Measurements from ENCODE around the gene SOCS1.
A peak's percentile ranks its signal among the peaks of the same experiment; 100 is the strongest.

Gene SOCS1

DNA sequence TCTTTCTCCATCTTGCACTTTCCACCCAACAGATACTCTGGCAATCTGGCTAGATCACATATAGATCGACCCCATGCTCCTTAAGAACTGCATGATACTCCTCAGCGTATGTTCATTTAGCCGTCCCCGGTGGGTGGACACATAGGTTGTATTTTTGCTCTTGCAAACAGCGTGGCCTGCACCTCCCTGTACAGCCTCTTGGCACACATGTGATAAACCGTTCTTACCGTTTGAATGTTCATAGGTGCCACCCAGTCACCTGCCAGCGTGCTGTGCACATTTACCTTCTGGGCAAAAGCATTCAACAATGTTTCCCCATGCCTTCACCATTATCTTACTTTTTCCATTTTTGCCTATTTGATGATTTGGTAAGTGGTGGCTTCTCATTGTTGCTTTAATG is 6.9 kb upstream of the SOCS1 start:
- DNase-seq (ENCODE audit: low read depth in 2 of 3, low spot score in 2 of 3): no peak

DNA sequence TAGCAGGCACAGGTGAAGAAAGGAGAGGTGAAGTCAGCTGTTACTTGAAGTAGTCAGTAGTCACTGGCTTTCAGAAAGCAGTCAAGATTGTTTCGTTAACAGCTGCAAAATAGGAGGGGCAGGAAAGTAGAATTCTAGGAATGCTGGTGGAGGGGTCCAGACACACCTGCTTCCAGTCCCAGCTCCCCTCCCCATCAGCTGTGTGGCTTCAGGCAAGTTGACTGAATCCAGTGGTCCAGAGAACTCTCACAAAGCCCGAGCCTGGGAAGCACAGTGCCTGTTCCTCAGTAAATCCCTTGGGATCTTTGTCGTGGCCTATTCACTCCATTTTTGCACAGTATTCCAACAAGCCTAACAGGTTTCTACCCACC is 4.6 kb upstream of the SOCS1 start:
- DNase-seq (ENCODE audit: low read depth in 2 of 3, low spot score in 2 of 3): no peak

DNA sequence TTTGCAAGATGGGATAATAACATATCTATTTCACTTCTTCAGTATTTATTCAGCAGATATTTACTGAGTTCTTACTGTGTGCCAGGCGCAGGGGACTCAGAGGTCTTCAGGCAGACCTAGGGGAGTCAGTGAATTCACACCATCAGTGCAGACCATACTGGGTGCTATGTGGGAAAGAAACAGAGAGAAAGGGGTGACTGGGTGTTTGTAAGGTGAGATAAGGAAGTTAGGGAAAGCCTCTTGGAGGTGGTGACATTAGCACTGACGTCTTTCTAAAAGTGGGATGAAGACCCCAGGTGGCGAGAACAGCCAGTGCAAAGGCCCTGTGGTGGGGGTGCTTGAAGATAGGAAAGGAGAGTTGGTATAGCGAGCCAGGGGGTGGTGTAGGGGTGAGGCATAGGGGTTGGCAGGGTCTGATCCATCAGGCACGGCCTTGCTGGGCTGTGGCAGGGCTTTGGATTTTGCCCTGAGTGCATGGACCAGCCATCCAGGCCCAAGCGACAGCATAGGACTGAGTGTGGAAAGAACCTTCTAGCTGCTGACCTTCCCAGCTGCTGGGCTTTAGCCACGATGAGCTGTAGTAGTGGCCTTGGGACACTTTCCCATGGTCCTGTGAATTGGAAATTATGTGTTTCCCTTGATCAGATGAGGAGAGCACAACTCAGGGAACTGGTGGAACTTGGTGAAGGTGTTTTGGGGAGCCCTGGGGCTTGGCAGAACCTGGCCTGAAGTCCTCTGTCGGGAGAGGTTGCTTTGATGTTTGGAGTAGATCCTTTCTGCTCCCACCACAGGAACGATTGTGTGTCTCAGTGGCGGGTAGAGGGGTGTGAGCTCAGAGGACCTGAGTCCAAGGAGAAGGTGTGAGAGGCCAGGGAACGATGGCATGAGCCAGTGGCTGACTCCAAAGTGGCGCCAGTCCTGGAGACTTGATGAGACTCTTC is 3.9 kb upstream of the SOCS1 start:
- no peak for DNase-seq (ENCODE audit: low read depth in 2 of 3, low spot score in 2 of 3)

DNA sequence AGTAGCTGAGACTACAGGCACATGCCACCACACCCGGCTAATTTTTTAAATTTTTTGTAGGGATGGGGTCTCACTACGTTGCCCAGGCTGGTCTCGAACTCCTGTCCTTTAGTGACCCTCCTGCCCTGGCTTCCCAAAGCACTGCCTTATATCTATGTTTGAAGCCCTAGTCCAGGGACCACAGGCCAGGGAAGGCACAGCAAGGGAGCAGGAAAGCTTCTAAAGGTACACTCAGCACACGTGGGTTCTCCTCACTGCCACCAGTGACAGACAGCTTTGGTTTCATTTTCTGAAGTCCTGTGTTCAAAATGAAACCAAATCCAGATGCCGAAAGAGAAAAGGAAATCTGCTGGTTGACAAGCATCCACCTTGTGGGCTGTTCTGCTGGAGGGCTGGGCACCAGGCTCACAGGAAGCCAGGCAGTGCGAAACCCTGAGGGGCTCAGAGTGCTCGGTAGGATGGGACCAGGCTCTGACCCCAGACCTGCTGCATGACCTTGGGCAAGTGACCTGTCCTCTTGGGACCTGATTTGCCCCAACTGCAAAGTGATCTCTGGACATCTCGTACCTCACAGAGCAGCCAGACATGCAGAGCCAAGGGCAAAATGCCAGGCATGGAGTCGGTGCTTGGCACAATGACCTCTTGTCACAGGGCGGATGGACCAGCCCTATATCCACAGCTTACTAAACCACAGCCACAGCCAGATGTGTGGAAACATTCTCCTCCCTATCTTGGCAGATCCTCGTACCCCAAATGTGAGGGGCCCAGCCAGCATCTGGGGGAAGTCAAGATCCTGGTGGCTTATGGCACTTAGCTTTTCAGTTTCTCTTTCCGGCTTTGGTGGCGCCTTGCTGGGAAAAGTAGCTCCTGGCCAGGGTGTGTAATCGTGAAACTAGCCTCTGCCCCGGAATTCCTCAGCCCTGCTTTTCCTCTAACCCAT is 2.8 kb upstream of the SOCS1 start:
- no peak for DNase-seq (ENCODE audit: low read depth in 2 of 3, low spot score in 2 of 3)

DNA sequence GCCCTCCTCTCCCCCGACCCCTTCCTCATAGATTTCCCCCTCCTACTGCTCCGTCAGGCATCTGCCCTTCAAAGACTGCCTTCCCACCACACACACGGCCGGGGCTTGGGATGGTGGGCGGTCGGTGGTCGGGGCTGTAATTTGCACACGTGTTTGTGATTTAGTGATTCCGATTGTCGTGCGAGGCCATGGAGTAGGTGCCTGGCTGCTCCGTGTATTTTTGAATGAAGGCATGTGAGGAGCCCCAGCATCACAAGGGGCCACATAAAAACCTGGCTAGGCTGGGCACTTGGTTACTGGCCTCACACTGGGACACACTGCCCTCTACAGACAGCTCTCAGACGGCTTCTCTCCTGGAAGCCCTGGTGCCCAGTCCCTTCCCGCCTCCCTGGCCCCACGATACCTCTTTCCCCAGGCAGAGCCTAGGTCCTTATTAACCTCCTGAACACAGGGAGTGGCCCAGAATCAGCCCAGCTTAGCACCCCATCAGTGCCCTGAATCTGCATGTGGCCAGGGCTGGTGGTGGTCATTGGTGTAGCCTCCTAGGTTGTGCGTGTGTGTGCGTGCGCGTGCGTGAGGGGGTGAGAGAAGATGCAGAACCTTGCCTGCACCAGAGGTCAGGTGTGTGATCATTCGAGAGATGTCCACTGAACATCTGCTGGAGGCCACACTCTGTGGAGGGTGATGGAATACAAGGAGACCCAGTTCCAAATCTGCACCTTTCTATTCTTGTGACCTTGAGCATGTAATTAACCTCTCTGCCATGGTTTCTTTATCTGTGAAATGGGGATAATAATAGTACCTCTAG is 1.3 kb upstream of the SOCS1 start:
- peak in 1 of 3 experiments; percentile 34 for DNase-seq (ENCODE audit: low read depth in 2 of 3, low spot score in 2 of 3)

DNA sequence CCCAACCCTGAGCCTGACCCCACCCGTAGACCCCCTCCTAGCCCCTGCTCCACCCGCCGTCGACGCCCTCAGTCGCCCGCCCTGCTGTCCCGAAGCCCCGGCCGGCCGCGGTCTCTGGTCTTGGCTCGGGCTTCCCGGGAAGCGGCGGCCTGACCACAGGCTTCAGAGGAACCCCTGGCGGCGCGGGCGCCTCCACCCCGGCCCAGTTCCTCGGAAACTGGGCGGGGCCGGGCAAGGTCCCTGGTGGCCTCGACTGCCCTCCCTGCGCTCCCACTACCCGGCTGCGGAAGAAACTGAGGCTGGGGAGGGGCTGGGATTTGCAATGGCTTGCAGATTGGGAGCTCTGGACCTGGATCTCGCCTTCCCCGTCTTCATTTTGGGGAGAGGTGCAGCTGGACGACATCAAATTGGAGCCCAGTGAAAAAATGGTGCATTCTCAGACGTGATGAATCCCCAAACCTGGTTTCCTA is 692 bp upstream of the SOCS1 start:
- no peak for DNase-seq (ENCODE audit: low read depth in 2 of 3, low spot score in 2 of 3)

DNA sequence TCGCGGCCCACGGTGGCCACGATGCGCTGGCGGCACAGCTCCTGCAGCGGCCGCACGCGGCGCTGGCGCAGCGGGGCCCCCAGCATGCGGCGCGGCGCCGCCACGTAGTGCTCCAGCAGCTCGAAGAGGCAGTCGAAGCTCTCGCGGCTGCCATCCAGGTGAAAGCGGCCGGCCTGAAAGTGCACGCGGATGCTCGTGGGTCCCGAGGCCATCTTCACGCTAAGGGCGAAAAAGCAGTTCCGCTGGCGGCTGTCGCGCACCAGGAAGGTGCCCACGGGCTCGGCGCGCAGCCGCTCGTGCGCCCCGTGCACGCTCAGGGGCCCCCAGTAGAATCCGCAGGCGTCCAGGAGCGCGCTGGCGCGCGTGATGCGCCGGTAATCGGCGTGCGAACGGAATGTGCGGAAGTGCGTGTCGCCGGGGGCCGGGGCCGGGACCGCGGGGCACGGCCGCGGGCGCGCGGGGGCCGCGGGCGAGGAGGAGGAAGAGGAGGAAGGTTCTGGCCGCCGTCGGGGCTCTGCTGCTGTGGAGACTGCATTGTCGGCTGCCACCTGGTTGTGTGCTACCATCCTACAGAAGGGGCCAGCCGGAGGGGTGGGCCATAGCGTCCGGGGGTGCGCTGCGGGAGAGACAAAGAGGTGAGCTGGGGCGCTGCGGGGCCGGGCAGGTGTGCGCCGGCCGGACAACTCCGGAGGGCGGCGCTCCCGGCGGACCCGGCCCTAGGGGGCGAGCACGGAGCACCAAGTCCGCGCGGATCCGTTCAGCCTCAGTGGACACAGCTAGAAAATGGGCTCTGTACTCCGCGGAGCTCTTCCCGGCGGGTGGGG is 879 bp downstream of the SOCS1 start:
- DNase-seq (ENCODE audit: low read depth in 2 of 3, low spot score in 2 of 3): peak in 2 of 3 experiments; percentile 38 to 42

DNA sequence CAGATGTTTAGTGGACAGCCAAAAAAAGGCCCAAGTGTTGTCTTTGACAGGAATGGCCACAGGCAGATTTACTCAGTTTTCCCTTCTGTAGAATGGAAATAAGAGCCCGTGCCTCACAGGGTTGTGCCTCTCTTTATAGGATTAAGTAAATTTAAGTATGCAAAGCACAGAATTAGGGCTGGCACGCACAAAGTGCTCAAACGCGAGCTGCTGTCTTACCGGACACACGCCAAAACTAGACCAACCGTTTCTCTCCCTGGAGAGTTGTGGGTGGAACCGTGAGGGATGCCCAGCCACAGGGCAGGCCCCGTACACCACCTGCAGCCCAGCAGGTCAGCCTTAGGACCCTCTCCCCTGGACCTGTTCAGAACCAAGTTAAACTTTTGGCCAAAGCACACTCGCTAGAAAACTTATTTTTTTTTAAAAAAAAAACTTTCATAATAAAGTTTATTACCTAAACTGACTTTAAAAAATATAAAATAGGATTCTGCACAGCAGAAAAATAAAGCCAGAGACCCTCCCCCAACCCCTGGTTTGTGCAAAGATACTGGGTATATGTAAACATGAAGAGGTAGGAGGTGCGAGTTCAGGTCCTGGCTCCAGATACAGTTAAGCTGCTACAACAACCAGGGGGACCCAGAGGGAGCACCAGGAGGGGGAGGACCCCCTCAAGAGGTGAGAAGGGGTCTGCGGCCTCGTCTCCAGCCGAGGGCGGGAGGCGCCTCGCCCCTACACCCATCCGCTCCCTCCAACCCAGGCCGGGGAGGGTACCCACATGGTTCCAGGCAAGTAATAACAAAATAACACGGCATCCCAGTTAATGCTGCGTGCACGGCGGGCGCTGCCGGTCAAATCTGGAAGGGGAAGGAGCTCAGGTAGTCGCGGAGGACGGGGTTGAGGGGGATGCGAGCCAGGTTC is 1.8 kb downstream of the SOCS1 start:
- no peak for DNase-seq (ENCODE audit: low read depth in 2 of 3, low spot score in 2 of 3)

DNA sequence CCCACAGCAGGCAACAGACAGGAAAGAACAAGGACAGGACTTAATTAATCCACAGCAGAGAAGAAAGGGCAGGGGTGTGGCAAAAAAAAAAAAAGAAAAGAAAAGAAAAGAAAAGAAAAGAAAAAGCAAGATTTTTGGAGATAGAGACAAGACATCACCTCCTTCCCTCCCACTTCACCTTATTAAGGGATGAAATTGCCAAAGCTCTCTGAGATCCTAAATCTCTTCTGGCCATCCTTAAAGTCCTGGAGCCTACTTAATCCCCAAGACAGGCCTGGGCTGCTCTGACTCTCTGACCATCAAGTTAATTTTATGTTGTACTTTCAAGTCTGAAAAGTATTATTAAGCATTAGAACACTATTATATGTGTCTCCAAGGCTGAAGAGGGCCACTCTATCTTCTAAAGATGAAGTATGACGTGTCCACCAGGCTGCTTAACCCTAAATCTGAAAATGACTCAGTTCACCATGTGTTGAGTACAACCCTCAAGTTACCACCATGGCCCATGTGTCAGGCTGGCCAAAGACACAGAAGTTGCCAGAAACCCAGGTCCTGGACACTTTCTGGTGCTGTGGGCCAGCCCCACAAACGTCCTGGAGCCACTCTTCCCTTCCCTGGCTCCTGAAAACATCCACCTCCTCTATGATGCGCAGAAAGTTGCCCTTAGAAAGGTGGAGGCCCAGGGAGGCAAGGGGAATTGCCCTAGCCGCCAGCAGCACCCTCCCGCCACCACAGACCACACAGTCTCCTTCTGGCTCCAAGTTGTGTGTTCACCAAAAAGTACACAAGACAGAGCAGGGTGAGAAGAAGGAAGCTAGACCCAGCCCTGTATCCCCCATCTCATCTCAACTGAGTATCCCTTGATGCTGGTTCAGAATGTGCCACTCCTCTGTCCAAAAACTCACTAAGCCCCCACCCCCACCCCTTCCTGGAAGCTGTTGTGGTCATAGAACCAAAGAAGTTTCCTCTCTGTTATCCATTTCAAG is 2.7 kb downstream of the SOCS1 start:
- peak; percentile 39 to 50 (median 44) for DNase-seq (ENCODE audit: low read depth in 2 of 3, low spot score in 2 of 3)

DNA sequence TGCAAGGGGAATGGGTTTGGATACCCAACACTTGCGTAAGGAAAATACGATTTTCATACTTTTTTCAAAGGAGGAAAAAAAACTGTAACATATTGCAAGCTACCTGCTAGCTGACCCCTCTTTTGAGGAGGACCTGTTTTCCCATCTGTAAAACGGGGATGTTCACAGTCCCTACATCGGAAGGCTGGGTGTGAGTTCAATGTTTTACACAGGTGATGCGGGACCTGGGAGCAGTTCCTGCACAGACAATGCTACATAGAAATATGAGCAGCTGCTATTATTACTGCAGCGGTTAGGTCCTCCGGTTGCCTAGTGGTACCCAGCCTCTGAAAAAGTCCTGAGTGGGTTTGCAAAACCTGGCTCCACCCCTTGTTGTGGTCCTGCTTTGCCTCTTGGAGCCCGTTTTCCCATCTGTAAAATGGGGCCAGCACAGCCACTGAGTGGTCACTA is 3.5 kb downstream of the SOCS1 start:
- peak in 1 of 3 experiments; percentile 38 for DNase-seq (ENCODE audit: low read depth in 2 of 3, low spot score in 2 of 3)

DNA sequence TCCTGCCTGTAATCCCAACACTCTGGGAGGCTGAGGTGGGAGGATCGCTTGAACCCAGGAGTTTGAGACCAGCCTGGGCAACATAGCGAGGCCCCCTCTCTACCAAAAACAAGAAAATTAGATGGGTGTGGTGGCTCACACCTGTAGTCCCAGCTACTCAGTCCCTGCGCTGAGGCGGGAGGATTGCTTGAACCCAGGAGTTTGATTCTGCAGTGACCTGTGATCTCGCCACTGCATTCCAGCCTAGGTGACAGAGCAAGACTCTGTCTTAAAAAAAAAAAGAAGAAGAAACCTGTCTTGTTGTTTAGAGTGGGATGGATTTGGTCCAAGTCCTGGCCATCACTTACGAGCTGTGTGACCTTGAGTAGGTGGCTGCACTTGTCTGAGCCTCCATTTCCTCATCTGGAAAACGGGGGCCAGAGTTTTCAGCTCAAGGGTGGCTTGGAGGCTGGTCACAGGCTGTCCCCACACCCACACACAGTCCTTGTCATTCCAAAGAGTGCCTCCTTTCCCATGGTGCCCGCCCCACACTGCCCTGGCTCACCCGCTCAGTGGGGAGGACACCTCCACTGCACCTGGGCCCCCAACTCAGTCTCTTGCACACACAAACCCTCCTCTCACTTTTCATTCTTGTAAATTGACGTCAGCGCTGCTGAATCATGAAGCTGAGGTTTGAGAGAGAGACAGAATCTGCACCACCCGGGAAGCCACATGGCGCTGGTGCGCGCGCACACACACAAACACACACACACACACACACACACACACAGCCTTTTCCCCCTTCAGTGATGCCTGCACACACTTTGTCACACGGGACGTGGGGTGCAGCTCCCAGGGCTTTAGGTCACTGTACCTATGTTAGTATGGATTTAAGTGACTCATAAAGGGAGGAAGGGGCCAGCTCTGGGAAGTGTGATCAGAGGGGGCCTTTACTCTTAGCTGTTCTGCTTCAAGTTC is 4.2 kb downstream of the SOCS1 start:
- peak; percentile 61 to 77 (median 63) for DNase-seq (ENCODE audit: low read depth in 2 of 3, low spot score in 2 of 3)

DNA sequence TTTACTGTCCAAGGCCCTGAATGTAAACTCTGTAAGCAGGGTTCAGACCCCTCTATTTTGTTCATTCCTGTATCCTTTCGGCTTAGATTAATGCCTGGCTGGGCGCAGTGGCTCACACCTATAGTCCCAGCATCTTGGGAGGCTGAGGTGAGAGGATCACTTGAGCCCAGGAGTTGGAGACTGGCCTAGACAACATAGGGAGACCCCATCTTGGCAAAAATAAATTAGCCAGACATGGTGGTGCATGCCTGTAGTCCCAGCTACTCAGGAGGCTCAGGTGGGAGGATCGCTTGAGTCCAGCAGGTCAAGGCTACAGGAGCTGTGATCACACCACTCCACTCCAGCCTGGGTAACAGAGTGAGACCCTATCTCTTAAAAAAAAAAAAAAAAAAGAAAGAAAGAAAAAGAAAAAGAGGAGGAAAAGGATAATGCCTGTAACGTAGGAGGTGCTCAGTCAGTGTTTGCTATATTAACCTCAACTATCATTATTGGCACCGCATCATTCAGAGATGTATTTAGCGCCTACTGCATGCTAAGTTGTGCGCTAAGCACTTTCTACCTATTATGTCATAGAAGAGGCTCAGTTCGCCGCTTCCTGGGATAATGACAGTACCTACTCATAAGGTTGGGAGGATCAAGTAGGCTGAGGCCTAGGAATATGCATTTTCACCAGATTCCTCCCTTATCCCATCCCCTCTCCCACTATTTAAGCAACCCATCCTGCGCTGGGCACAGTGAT is 5.0 kb downstream of the SOCS1 start:
- DNase-seq (ENCODE audit: low read depth in 2 of 3, low spot score in 2 of 3): no peak

DNA sequence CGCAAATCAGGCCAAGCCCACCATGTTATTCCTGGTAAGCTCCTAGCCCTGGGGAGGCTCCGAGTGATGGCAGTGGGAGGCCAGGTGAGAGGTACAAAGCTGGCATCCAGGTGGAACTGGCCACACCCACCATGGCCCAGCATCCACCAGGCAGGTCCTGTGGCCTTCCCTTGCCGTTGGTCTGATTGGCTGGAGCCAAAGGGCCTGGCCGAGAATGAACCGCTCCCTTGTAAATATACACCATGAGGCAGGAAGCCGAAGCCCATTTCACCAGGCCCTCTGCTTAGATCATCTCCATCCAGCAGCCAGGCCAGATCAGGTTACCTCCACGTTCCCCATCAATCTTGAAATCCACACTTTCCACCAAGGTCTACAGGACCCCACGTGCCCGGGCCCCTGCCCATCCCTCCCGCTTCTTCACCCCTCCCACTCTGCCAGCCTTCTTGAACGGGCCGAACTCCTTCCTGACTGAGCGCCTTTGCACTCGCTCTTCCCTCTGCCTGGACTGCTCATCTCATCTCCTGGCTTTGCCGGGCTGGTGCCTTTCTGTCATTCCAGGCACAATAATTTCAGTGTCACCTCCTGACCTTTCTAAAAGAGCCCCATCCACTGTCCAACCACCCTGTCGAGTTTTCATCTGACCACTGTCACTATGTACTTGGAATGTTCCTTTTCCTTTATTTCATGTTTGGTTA is 5.8 kb downstream of the SOCS1 start:
- DNase-seq (ENCODE audit: low read depth in 2 of 3, low spot score in 2 of 3): peak in 1 of 3 experiments; percentile 42

DNA sequence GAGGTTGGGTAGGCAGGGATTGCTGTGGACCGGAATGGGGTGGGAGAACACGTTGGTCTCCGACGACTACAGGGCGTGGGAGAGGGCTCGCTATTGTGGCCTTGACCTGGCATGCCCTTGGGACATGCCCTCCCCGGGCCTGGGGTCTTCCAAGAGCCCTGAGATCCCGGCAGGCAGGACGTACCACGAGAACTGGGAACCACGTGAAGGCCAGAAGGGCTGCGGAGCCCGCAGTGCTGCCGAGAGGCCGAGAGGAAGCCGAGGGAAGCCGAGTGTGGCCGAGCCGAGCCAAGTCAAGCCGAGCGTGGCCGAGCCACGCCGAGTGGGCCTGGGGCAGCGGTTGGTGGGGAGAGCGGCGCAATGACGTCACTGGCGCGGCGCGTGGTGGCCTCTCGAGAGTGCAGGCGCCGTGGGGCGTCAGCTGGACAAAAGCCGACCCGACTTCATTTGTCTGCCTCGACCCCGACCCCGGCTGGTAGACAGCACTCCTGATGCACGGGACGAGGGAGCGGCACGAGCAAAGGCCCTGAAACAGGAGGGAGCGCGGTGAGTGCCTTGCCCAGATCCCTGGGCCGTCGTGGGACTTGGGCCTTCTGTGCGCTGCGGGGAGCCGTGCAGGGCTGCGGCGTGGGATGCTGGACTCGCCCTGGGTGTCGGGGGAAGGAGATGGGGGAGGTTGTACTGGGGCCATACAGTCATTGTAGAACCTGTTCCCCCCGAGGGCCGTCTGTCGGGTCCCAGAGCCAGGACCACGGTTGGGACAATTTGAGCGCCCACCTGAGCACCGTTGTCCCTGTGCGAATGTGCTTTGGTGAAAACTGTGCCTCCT is 6.6 kb downstream of the SOCS1 start:
- DNase-seq (ENCODE audit: low read depth in 2 of 3, low spot score in 2 of 3): no peak
